GM21360 (cell line): ENCODE measurements around the gene MACROD2.
"Not testable (repeated sequence)": the region's sequence is repeated elsewhere in the genome, so short reads cannot be mapped to it uniquely, and the experiment has no call there.

Experiments
- ATAC-seq: cut with Tn5 transposase; IDR thresholded peaks from one replicate; pipeline ENCODE4 v1.9.1; 2021; ENCODE audit warnings: mild to moderate bottlenecking, moderate library complexity; ENCODE audit not compliant: unreplicated experiment

MACROD2 gene

DNA sequence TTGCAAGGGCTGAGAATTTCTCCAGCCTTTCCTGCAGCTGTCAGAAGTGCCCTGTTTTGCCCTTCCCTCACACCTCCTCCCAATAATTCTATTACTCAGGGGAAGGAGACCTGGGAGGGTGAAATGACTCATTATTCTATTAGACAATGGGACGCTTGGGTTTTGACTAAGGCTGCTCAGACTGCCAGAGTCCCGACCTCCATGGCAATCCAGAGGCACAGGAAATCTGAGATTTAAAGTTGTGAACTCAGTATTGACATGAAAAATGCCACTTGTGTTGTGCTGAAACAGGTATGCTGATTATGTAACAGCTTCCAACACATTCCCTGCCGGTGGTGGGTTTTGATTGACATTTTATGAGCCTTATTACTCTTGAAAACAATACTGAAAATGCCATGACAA, 967.9 kb downstream of the MACROD2 start:
- ATAC-seq: no peak

- ATAC-seq: no peak
Measured at GRCh38 chr20:14966203-14966602, 970.9 kb downstream of the MACROD2 start.

DNA sequence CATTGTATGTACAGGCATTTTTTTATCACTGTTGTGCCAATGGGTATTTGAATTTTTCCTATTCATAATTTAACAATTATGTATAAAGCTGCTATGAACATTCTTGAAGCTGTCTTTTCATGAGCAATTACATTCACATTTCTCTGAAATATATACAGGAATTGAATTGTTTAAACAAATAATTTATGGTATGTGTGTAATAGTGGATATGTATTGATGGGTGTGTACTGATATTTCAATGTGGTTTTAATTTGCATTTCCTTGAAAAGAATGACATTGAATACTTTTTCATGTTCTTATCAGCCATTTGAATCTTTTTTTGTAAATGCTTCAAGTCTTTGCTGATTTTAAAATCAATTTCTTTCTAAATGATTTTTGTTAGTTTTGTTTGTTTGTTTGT, 971.5 kb downstream of the MACROD2 start:
- ATAC-seq: no peak

GRCh38 chr20:14972256-14972655, 976.9 kb downstream of the MACROD2 start:
- no peak for ATAC-seq

DNA sequence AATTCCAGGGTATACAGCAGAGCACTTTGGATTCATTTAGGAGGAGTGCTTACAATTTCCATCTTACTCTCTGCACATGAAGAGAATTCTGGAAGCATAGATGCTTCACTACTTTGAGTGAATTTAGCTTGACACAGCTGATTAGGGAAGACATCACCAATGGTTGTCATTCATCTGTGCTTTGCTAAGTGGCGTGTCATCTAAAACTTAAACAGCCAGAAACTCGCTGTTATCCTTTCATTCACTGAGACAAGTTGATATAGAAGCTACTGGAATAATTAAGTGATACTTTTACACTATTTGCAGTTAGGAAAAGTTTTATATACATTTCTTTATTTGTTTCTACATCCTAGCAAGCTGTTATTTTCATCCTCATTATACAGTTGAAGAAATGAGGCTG, 977.4 kb downstream of the MACROD2 start:
- ATAC-seq: no peak

DNA sequence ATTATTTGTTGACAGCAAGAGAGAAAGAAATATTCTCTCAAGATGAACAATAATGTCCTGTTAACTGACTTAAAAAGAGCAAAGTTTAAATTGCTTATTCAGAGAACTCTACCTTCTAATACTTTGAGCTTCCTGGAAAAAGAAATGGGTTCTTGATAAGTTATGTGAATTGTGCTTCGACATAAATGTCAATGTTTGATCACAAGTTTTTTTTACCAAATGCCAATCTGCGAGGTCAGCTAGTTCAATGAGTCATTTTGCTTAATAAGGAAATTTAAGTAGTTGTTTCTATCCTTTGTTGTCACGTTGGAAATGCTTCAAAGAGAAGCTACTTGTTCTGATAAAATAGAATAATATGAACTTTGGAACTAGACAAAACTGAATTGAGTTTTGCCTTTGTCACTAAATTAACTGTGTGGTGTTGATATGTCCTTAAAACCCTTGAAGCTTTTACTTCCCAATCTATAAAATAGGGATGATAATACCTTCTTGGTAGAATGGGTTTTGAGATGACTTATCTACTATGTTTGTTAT, 984.2 kb downstream of the MACROD2 start:
- ATAC-seq: no peak

- not testable (repeated sequence) for ATAC-seq
Measured at GRCh38 chr20:14981486-14981885, 986.2 kb downstream of the MACROD2 start.

GRCh38 chr20:14982324-14982723, 987.0 kb downstream of the MACROD2 start:
- ATAC-seq: not testable (repeated sequence)

DNA sequence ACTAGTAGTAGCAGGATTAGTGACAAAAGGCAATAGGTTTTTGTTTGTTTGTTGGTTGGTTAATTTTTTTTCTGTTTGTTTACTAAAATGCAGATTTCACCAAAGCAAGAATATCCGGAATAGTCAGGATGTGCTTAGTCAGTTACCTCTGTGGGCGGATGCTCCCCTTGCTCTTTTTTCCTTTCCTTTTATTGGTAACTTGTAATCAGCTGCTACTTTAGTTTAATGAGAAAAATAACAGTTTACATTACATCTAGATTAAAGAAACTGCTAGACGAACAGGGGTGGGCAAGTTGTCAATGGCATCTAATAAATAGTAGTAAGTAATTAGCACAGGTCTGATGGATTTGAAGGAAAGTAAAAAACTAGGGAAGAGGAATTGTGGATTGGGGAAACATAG, 989.0 kb downstream of the MACROD2 start:
- ATAC-seq: no peak

DNA sequence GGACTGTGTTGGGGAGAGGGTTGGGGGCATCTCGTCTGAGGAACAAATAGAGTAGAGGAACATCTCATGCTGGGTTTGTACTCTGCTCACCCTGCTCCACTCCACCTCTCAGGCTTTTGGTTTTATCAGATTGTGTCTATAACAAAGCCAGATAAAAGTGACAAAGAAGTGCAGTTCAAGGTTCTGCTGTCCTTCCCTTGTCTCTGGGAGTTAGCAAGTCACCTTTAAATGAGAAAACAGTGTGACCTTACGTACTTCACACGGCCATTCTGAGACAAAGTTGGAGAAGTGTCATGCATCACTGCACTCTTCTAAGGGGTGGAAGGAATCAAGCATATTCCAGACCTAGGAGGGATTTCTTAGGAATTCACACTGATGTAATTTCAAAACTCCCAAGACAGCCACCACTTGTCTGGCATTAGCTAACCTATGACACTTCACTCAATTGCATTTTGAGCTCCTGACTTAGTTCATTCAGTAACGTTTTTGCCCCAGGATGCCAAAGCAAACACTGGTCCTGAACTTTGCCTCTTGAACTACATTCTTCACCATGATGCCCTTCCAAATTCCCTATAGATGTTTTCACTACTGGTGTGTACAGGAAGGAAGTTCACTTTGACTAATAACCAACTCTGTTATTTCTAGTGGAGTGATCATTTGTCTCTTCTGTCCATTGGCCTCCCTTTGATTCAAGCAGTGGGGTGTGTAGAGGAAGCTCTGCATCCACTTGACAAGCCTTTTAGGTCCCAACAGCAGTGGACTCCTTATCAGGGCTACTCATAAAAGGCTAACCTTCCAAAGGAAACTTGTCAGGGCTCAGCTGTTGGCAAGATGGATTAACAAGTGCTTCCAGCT, 989.7 kb downstream of the MACROD2 start:
- no peak for ATAC-seq

DNA sequence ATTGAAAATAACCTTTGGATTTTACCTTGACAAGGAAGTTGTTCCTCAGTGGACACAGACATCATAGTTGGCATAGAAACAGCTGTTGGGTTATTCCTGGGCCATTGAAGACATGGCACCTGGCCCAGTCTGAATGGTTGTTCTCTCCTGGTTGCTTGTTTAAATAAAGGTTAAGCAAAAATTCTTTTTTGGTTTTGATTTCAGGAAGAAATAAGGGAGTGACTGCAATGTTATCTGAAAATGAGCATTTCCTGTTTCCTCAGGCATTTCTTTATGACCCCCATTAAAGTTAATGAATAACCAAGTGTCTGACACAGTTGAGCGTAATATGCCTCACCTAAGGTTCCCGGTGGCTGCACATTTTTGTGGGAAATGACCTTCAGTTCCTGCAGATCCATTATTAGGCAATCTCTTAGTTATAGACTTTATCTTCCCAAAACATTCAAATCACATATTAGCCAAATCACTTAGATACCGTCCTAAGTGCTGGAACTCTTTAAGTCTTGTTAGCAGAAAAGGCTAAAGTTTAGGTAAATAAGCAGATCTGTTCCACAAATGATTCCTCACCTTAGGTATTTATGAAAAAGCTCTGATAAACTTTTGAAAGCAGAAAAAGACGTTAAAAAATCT, 990.8 kb downstream of the MACROD2 start:
- ATAC-seq: no peak

- no peak for ATAC-seq
Measured at GRCh38 chr20:14986656-14987055, 991.3 kb downstream of the MACROD2 start.

GRCh38 chr20:14989535-14990290, 994.4 kb downstream of the MACROD2 start:
- no peak for ATAC-seq

GRCh38 chr20:14991023-14991422, 995.7 kb downstream of the MACROD2 start:
- ATAC-seq: no peak

DNA sequence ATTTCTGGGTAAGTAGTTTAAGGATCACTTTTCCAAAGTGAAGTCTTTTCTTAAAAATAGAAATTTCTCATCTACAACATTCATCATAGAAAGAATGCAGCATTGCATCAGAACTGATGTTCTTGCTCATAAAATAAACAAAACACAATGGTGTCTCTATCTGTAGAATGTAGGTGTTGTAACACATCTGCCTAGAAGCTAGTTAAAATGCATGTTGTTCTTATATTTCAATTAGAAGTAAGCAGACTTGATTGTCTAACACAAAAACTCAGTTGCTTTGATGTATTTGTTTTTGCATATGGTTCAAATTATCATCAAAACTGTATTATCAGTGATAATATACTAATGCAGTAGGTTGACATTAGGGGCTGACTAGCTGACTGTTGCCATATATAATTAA, 996.8 kb downstream of the MACROD2 start:
- ATAC-seq: no peak

GRCh38 chr20:14992961-14993360, 997.6 kb downstream of the MACROD2 start:
- ATAC-seq: no peak

DNA sequence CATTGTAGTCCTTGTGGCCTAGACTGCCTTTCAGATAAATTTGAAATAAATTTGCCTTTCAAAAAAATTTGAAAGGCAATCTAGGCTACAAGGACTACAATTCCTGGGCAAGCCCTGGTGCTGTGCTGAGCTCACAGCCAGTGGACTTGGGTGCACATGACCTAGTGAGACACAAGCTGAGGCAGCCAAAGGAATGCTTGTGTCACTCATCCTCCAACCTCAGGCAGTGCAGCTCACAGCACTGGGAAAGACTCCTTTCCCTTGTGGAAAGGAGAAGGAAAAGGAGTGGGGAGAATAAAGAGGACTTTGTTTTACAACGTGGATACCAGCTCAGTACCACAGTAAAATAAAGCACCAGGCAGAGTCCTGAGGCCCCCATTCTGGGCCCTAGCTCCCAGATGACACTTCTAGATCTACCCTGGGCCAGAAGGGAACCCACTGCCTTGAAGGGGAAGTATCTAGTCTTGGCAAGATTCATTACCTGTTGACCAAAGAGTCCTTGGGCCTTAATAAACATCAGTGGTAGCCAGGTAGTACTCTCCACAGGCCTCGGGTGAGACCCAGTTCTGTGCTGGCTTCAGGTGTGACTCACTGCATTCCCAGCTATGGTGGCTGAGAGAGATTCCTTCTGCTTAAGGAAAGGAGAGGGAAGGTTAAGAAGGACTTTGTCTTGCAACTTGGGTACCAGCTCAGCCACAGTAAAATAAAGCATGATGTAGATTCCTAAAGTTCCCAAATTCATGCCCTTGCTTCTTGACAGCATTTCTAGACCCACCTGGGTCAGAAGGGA, 1001.8 kb downstream of the MACROD2 start:
- ATAC-seq: no peak

DNA sequence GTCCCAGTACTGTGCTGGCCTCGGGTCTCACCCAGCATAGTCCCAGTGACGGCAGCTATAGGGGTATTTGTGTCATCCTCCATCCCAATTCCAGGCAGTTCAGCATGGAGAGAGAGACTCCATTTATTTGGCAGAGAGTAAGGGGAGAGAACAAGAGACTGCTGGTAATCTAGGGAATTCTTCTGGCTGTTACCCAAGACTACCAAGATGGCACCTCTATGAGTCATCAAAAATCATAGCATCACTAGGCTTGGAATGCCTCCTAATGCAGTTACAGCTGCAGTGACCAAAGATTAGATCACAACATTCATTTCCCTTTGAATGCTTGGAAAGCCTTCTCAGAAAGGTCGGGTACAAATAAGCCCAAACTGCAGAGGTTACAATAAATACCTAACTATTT, 1002.5 kb downstream of the MACROD2 start:
- ATAC-seq: no peak

DNA sequence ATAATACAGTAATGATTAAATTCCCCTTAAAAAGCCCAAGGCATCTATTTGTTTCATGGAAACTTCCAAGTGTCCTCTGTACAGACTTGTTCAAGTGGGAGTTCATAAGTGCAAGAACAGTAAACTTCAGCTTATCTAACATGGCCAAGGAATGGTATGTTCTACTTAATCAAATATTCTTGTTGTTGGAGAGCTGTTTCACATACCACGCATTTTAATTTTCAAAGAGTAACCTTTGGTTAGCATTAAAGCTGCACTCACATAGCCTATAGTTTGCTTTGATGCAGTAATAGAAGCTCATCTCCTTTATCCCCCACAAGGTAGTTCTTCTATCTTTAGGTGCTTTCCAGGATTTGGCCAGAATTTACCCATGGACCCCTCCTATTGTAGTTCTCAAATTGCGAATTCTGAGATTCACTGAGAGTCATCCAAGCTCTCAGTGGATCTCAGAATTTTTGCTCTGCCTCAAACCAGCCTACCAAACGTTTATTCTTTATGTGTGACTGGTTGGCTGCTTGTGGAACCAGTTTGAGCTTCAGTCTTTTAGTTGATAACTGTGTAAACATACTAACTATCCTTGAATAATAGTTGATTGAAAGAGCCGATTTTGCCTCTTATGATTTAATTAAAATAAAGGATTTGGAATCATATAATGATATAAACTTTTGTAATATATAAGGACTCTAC, 1010.1 kb downstream of the MACROD2 start:
- no peak for ATAC-seq

DNA sequence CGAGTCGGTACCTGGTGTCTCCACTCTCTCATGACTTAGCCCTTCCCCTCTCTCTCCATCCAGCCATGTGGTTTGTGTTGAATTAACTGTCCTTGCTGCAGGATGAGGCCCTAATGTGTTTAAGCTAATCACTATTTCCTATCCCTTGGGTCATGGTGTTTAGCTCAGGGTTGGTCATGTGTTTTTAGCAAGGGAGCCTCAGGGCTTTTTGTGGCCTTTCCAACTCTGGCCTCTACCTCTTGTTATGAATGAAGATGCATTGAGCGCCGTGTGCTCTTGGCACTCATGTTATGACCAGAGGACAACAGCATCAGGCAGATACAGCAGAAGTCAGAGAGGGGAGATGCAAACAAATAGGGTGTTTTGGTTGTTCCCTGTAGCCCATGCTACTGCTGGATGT, 1016.3 kb downstream of the MACROD2 start:
- ATAC-seq: no peak
